ENCODE results near the gene SLAMF8. TPM values are rescaled to one million over a fixed set of nuclear protein-coding genes. Genes with fewer than 3 reads are reported as not detected.

SLAMF8 gene
- polyA plus RNA-seq, 1 experiment, result not detected

GRCh38 chr1:159855709-159856108, 29.0 kb downstream of the SLAMF8 start:
- Histone ChIP-seq H3K27ac (ENCODE audit: low read depth, low read length) (no peak overlapping the region), H3K9me3 (ENCODE audit: control insufficient read depth, insufficient read depth, low read length) (no peaks in the 10 kb centered on the region), H3K4me3 (ENCODE audit: low read depth, low read length) (peak overlapping the region; percentile 7; the same call in 1 of the 2 replicates), H3K27me3 (ENCODE audit: control insufficient read depth, insufficient read depth, low read length) (no peaks in the 10 kb centered on the region)
- TF ChIP-seq, protein P1, sequence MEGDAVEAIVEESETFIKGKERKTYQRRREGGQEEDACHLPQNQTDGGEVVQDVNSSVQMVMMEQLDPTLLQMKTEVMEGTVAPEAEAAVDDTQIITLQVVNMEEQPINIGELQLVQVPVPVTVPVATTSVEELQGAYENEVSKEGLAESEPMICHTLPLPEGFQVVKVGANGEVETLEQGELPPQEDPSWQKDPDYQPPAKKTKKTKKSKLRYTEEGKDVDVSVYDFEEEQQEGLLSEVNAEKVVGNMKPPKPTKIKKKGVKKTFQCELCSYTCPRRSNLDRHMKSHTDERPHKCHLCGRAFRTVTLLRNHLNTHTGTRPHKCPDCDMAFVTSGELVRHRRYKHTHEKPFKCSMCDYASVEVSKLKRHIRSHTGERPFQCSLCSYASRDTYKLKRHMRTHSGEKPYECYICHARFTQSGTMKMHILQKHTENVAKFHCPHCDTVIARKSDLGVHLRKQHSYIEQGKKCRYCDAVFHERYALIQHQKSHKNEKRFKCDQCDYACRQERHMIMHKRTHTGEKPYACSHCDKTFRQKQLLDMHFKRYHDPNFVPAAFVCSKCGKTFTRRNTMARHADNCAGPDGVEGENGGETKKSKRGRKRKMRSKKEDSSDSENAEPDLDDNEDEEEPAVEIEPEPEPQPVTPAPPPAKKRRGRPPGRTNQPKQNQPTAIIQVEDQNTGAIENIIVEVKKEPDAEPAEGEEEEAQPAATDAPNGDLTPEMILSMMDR (IDR thresholded peaks at IDR 0.05; ENCODE audit: low read depth, low read length), result no peak
- no peak for DNase-seq (ENCODE audit: low read depth, low spot score)
- CTCF ChIA-PET, result interaction anchor here (1.1 to 1.8 kb wide), 2 partner anchors 34 to 35 kb away, joined by 3 to 4 read pairs; no protein-coding TSS in a partner anchor
- POLR2A ChIA-PET, result no interaction called here

DNA sequence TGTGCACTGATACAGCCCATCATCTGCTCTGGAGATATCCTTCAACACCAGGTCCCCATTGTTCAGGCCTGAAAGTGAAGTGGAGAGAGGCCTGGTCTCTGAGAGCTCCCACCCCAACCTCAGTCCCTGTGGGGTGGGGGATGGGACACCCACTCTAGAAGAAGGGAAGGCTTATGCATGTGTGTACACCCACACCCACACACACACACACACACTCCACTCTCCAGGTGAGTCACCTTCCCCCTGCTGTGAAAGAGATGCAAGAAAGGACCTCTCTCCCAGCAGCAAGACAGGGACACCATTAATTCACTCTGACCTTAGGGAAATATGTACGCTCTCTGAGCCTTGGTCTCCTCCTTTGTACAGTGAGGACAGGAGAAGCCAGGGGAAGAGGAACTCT, 29.9 kb downstream of the SLAMF8 start:
- ChIA-PET POLR2A (no interaction called here), CTCF (interaction anchor here (1.0 to 1.8 kb wide), 2 partner anchors 34 to 76 kb away, joined by 3 to 4 read pairs; partner anchors contain the start of gene DUSP23)
- H3K27me3 ChIP-seq (ENCODE audit: control insufficient read depth, insufficient read depth, low read length), result no peaks in the 10 kb centered on the region
- TF ChIP-seq, protein P1 (IDR thresholded peaks at IDR 0.05; ENCODE audit: low read depth, low read length), result no peak
- H3K9me3 ChIP-seq (ENCODE audit: control insufficient read depth, insufficient read depth, low read length), result no peaks in the 10 kb centered on the region
- H3K4me3 ChIP-seq (ENCODE audit: low read depth, low read length), result no peak overlapping the region
- no peak for DNase-seq (ENCODE audit: low read depth, low spot score)
- H3K27ac ChIP-seq (ENCODE audit: low read depth, low read length), result no peak overlapping the region

DNA sequence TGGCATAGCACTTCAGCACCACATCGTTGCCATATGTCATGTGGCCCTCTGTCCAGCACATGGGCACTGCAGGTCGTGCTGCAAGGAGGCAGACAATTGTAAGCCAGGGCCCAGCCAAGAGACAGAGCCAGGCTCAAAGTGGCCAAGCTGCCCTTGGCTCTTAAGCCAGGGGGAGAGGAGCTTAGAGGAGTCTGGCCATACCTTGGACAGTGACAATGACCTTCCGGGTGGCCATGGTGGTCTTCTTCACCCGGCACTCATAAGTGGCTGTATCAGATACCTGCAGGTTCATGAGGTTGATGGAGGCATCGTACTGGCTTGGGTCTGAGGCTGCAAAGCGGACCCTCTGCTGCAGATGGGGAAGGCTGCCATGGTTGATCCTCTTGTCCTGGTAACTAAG, 31.2 kb downstream of the SLAMF8 start:
- DNase-seq (ENCODE audit: low read depth, low spot score), result no peak
- Histone ChIP-seq H3K4me3 (ENCODE audit: low read depth, low read length) (no peak overlapping the region), H3K27ac (ENCODE audit: low read depth, low read length) (no peak overlapping the region), H3K9me3 (ENCODE audit: control insufficient read depth, insufficient read depth, low read length) (no peaks in the 10 kb centered on the region), H3K27me3 (ENCODE audit: control insufficient read depth, insufficient read depth, low read length) (no peaks in the 10 kb centered on the region)
- TF ChIP-seq, protein P1 (IDR thresholded peaks at IDR 0.05; ENCODE audit: low read depth, low read length), result no peak
- ChIA-PET POLR2A (no interaction called here), CTCF (no interaction called here)

- TF ChIP-seq, protein P1 (IDR thresholded peaks at IDR 0.05; ENCODE audit: low read depth, low read length), result no peak
Observed at GRCh38 chr1:159859767-159860322, 33.2 kb downstream of the SLAMF8 start.

GRCh38 chr1:159860456-159860855, 33.8 kb downstream of the SLAMF8 start:
- TF ChIP-seq, protein P1 (IDR thresholded peaks at IDR 0.05; ENCODE audit: low read depth, low read length), result no peak
- DNase-seq (ENCODE audit: low read depth, low spot score), result no peak

More at GRCh38 chr1:159859767-159860322, 33.2 kb downstream of the SLAMF8 start:
- no peaks in the 10 kb centered on the region for H3K27me3 ChIP-seq (ENCODE audit: control insufficient read depth, insufficient read depth, low read length)
- DNase-seq (ENCODE audit: low read depth, low spot score), result no peak
- no peak overlapping the region for H3K4me3 ChIP-seq (ENCODE audit: low read depth, low read length)
- ChIA-PET CTCF (no interaction called here), POLR2A (no interaction called here)
- no peak overlapping the region for H3K27ac ChIP-seq (ENCODE audit: low read depth, low read length)
- H3K9me3 ChIP-seq (ENCODE audit: control insufficient read depth, insufficient read depth, low read length), result no peaks in the 10 kb centered on the region

More at GRCh38 chr1:159860456-159860855, 33.8 kb downstream of the SLAMF8 start:
- Histone ChIP-seq H3K27me3 (ENCODE audit: control insufficient read depth, insufficient read depth, low read length) (no peaks in the 10 kb centered on the region), H3K4me3 (ENCODE audit: low read depth, low read length) (no peak overlapping the region), H3K27ac (ENCODE audit: low read depth, low read length) (no peak overlapping the region), H3K9me3 (ENCODE audit: control insufficient read depth, insufficient read depth, low read length) (no peaks in the 10 kb centered on the region)
- ChIA-PET CTCF (interaction anchor here (1.2 kb wide), 1 partner anchor 61 kb away, joined by 3 read pairs; no protein-coding TSS in a partner anchor), POLR2A (no interaction called here)
